Left lung (tissue), 10 donors: ENCODE measurements around the gene RAPGEF5. TPM values are rescaled to one million over a fixed set of nuclear protein-coding genes. Genes with fewer than 3 reads are reported as not detected.

Experiments
- ATAC-seq: fragments of 200-7000 bp; cut with Tn5 transposase; one replicate; pipeline ENCODE4 v1.9.1; 2020; ENCODE audit warnings: moderate library complexity
- DNase-seq, 4 donors: peaks; one replicate each; pipeline ENCODE4 v3.0.0-alpha.2; 2013 to 2020
- H3K27ac ChIP-seq, 2 donors: fragments of 200-600 bp; sonication (generic) in 1 of 2; one replicate each; pipeline versions ENCODE4 v1.5.0 to v1.8.0; 2020 to 2021
- H3K27me3 ChIP-seq, 2 donors: fragments of 200-600 bp; sonication (generic) in 1 of 2; one replicate each; pipeline versions ENCODE4 v1.5.0 to v1.8.0; 2020 to 2021
- H3K36me3 ChIP-seq, 2 donors: fragments of 200-600 bp; sonication (generic) in 1 of 2; one replicate each; pipeline versions ENCODE4 v1.5.0 to v1.8.0; 2020 to 2021
- H3K4me1 ChIP-seq, 2 donors: fragments of 200-600 bp; one replicate each; pipeline ENCODE4 v1.8.0; 2021
- H3K4me3 ChIP-seq, 2 donors: fragments of 200-600 bp; sonication (generic) in 1 of 2; one replicate each; pipeline versions ENCODE4 v1.5.0 to v1.8.0; 2020 to 2021; ENCODE audit warnings: mild to moderate bottlenecking in 1 of 2
- H3K9me3 ChIP-seq, 2 donors: fragments of 200-600 bp; sonication (generic) in 1 of 2; one replicate each; pipeline versions ENCODE4 v1.5.0 to v1.8.0; 2020 to 2021
- intact Hi-C, 2 donors: fragments of 100-400 bp; cut with DNase I; formaldehyde crosslinking; loops; one replicate each; pipeline versions ENCODE4 v1.11.2 to v1.14.2; 2022
- polyA plus RNA-seq, 6 donors: library from polyadenylated mRNA; unstranded; fragments of 120-200 nt; gene quantifications; one replicate each; pipeline ENCODE4 v1.2.1, GENCODE V29; 2013; ENCODE audit not compliant: insufficient read length in 6 of 6
- total RNA-seq, 2 donors: library from RNA; stranded (reverse); fragmentation: NEBNext Ultra II Directional; extraction: Animal tissue kit (Norgen Biotek cat#: 25700); gene quantifications; one replicate each; pipeline ENCODE4 v1.2.1, GENCODE V29; 2021
- TF ChIP-seq, protein P1 (sequence below), 2 donors: fragments of 200-600 bp; sonication (generic) in 1 of 2; IDR thresholded peaks; one replicate each; pipeline versions ENCODE4 v1.5.0 to v1.8.0; 2021; ENCODE audit warnings: antibody characterized with exemption in 2 of 2
- donor health status: DM: no; HTN: yes; CAD: no.
- donor health status: DM: no; HTN: no; CAD: no.

Gene RAPGEF5
- total and polyA plus RNA-seq, 8 donors = 44.2 to 98.7 (median 81.7) TPM

DNA sequence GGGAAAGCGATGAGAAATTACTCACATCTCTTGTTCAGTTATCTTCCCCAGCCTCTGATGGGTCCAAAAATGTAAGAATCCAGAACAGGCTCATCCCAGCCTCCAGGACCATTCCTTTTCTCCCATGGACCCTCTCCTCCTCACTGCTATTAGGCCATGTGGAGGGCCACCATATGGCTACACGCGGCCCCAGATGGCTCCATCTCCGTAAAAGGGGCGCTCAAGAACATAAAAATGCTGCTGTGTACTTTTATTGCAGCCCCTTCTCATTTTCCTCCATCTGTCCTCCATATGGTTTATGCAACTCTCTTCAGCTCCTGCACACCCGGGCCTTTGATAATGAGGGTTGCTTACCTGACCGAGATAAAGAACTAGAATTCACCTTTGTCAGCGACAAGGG is 166.2 kb downstream of the RAPGEF5 start:
- Histone ChIP-seq H3K4me3 (no peak overlapping the region), H3K9me3 (no peaks in the 10 kb centered on the region), H3K27ac (no peak overlapping the region), H3K4me1 (peaks cover 0 to 4% of the 10 kb centered on the region in 2 donors), H3K27me3 (no peaks in the 10 kb centered on the region), H3K36me3 (peaks cover 0 to 40% of the 10 kb centered on the region in 2 donors)
- TF ChIP-seq, protein P1, sequence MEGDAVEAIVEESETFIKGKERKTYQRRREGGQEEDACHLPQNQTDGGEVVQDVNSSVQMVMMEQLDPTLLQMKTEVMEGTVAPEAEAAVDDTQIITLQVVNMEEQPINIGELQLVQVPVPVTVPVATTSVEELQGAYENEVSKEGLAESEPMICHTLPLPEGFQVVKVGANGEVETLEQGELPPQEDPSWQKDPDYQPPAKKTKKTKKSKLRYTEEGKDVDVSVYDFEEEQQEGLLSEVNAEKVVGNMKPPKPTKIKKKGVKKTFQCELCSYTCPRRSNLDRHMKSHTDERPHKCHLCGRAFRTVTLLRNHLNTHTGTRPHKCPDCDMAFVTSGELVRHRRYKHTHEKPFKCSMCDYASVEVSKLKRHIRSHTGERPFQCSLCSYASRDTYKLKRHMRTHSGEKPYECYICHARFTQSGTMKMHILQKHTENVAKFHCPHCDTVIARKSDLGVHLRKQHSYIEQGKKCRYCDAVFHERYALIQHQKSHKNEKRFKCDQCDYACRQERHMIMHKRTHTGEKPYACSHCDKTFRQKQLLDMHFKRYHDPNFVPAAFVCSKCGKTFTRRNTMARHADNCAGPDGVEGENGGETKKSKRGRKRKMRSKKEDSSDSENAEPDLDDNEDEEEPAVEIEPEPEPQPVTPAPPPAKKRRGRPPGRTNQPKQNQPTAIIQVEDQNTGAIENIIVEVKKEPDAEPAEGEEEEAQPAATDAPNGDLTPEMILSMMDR (IDR thresholded peaks at IDR 0.05) = no peak
- intact Hi-C loops = no loop called here
- DNase-seq (no peak), ATAC-seq (no peak)

DNA sequence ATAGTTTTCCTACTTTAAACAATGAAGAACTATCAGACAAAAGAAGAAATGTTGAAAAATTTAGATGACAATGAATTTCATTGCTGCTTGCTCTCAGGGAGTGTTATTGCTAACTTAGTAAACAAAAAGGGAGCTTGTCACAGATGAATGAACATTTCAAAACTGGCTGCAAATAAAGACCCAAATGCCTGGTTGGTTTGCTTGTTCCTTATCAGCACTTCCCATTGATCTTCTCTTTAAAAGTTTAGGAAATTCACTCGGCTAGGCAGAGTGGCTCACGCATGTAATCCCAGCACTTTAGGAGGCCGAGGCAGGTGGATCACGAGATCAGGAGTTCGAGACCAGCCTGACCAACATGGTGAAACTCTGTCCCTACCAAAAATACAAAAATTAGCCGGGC is 167.2 kb downstream of the RAPGEF5 start:
- H3K27me3 ChIP-seq = no peaks in the 10 kb centered on the region
- TF ChIP-seq, protein P1 (IDR thresholded peaks at IDR 0.05) = no peak
- ATAC-seq (no peak), DNase-seq (no peak)
- no peak overlapping the region for H3K4me3 ChIP-seq
- H3K27ac ChIP-seq = no peak overlapping the region
- intact Hi-C loops = no loop called here
- no peaks in the 10 kb centered on the region for H3K9me3 ChIP-seq
- H3K36me3 ChIP-seq = peaks cover 0 to 37% of the 10 kb centered on the region in 2 donors
- peaks cover 0 to 4% of the 10 kb centered on the region in 2 donors for H3K4me1 ChIP-seq

DNA sequence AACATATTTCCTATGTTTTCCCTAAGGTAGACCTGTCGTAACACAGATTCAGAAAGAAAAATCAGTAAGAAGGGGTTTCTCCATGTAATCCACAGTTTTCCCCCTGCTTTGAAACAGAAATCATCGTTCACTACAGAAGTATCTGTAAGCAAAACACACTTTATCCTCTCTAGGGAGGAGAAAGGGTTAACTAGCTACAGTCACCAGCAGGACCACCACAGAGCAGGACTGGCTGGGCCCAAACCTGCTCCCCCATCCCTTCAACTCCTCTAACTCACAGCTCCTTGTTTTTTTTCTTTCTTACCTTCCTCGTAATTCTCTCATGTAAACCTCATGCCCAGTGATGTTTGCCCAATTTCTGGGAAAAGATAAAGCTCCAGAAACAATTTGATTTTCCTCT is 167.7 kb downstream of the RAPGEF5 start:
- Histone ChIP-seq H3K27ac (no peak overlapping the region), H3K36me3 (peaks cover 0 to 37% of the 10 kb centered on the region in 2 donors), H3K4me3 (no peak overlapping the region), H3K4me1 (peaks cover 0 to 4% of the 10 kb centered on the region in 2 donors), H3K27me3 (no peaks in the 10 kb centered on the region), H3K9me3 (no peaks in the 10 kb centered on the region)
- no peak for DNase-seq
- intact Hi-C loops = no loop called here
- no peak for ATAC-seq
- TF ChIP-seq, protein P1 (IDR thresholded peaks at IDR 0.05) = no peak

DNA sequence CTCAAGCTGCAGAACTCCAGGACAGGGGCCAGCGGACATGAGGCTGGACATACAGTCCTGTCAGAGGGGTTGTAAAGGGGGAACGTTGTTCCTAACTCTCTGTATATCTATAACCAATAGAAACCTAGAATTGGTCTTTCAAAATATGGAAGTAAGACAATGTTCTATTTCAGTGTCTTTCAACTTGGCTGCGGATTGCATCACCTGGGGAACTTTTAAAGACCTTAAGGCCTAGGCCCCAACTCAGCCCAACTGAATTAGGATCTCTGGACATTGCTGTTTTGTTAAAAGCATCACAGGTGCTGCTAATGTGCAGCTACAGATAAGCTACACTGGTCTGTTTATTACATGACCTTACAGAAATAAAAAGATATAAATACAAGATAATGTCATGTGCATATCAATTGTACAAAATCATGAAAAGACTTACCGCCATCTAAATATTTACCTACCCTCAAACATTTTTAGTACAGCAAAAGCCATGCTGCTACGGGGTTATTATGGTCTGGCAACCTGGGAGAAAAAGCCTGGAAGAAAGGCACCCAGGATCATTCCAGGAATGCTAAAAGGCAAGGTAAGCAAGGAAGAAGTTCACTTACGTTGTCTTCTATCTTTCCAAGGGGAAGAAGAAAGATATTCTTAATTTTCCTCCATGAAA is 169.1 kb downstream of the RAPGEF5 start:
- ATAC-seq (no peak), DNase-seq (no peak)
- no peaks in the 10 kb centered on the region for H3K27me3 ChIP-seq
- peaks cover 0 to 3% of the 10 kb centered on the region in 2 donors for H3K4me1 ChIP-seq
- H3K27ac ChIP-seq = no peak overlapping the region
- intact Hi-C loops = no loop called here
- TF ChIP-seq, protein P1 (IDR thresholded peaks at IDR 0.05) = no peak
- no peak overlapping the region for H3K4me3 ChIP-seq
- no peaks in the 10 kb centered on the region for H3K9me3 ChIP-seq
- H3K36me3 ChIP-seq = peaks cover 2 to 30% of the 10 kb centered on the region in 2 donors

GRCh38 chr7:22185559-22185958 is 171.4 kb downstream of the RAPGEF5 start:
- ATAC-seq (no peak), DNase-seq (no peak)
- intact Hi-C loops = no loop called here
- peaks cover 2 to 27% of the 10 kb centered on the region in 2 donors for H3K36me3 ChIP-seq
- no peaks in the 10 kb centered on the region for H3K27me3 ChIP-seq
- no peaks in the 10 kb centered on the region for H3K9me3 ChIP-seq
- H3K27ac ChIP-seq = no peak overlapping the region
- TF ChIP-seq, protein P1 (IDR thresholded peaks at IDR 0.05) = no peak
- H3K4me1 ChIP-seq = no peaks in the 10 kb centered on the region
- H3K4me3 ChIP-seq = no peak overlapping the region
